GM18907 (cell line): Measurements from ENCODE around the gene SSRP1.

ENCODE experiments used
- ATAC-seq: cut with Tn5 transposase; IDR thresholded peaks from one replicate; pipeline ENCODE4 v1.9.1; 2021; ENCODE audit warnings: mild to moderate bottlenecking, moderate library complexity; ENCODE audit not compliant: unreplicated experiment

Gene SSRP1

DNA sequence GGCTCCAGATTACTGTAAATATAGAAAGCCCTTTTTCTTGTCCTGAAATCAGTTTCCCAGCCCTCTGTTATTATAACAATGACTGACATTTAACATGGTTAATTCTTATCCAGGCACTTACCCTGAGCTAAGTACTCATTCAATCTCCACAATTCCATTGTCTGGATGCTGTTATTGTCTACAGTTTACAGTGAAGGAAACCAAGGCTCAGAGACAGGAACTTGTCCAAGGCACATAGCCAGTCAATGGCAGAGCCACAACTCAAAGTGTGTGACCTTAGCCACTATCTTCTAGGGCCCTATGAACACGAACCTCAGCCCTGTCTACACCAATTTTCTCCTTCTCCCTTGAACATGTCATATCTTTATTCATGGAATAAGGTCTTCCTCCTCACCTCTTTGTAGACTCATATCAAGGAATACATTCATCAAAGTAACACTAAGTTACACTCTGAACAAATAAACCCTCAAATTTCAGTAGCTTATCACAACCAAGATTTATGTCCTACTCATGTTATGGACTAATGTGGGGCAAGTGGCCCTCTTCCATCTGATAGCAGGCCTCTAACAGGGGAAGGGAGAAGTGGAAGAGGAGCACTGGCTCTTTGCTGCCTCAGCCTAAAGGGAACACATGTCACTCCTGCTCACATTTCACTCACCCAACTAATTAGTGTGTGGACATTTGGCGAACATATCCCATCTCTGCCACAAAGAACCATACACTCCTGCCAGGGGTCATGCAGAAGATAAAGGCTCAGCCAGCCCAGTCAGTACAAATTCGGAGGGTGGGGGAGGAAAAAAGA is 59.3 kb downstream of the SSRP1 start:
- ATAC-seq = no peak
